Stimulated activated CD4-positive, alpha-beta T cell treated with anti-CD3 and anti-CD28 coated beads, TNF-alpha, amount 100 ng/mL, for 24 hours (primary cell): Measurements from ENCODE around the gene ATG101.
"Not testable (repeated sequence)": the region's sequence is repeated elsewhere in the genome, so short reads cannot be mapped to it uniquely, and the experiment has no call there.

Source experiments
- DNase-seq, 3 experiments: peaks; one replicate each; pipeline ENCODE4 v3.0.0-alpha.2; 2020; ENCODE audit warnings: low read depth in 3 of 3

ATG101 gene

GRCh38 chr12:52097045-52097666, 27.4 kb downstream of the ATG101 start:
- no peak for DNase-seq

DNA sequence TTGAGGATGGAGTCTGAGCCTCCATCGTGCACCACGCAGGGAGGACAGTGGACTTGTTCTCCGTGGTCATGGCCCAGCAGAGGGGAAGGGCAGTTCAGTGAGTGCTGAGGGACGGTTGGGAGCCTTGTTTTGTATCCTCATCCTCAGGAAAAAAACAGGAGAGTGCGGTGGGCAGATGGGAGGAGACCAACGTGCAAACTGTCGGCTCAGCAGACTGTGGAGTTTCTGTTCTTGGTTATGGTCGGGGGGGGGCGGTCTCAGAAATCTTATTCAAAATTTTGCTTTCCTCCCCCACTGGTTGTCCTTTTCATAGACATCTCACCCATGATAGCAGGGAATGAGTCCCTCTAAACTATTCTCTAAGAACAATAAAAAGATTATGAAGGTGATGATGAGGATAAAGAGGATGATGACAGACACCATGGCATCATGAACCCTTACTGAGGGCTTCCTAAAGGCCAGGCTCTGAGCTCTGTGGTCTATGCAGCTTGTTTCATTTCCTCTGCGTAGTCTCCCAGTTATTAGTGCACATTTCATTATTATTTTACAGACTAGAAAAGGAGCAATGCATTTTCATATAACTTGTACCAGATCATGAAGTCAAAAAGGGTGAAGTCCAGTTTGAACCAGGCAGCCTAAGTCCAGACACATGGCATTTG, 34.8 kb downstream of the ATG101 start:
- DNase-seq, result not testable (repeated sequence)

- DNase-seq, result peak; percentile 49 to 66 (median 52)
Observed at GRCh38 chr12:52116222-52117125, 46.7 kb downstream of the ATG101 start.

- DNase-seq, result not testable (repeated sequence)
Observed at GRCh38 chr12:52117806-52118475, 48.2 kb downstream of the ATG101 start.

- DNase-seq, result peak in 1 of 3 experiments; percentile 30
Observed at GRCh38 chr12:52119398-52120254, 49.8 kb downstream of the ATG101 start.

- DNase-seq, result no peak
Observed at GRCh38 chr12:52120951-52121823, 51.4 kb downstream of the ATG101 start.

DNA sequence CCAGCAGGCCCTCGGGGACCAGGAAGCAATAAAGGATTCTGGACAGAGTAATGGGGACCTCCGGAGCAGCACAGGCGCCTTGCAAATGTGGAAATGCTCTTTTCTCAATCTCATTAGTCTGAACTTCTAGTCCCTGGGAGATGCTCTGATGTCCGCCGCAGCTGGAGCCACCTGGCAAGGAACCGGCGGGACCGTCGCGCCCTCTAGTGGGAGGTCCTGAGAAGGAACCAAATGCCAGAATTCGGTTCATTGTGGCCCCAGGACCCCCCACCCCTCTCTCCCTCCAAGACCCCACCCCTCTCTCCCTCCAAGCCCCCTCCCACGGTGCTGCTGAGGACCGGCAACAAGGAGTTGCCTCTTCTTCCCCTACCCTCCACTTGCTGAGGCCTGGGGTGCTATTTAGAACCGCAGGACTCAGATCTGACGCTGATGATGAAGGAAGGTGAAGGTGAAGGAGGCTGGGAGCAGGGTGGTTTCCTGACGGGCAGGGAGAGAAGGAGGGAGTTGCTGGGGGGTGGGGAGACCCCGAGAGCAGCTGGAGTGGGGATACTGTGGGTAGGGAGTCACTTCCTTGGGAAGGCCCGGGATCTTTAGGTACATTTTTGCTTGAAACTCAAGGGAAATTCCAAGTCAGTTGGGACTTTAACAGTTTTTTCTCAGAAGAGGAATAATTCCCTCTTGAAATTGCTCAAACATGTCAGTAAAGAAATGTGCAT, 52.2 kb downstream of the ATG101 start:
- peak; percentile 34 to 62 (median 44) for DNase-seq

- no peak for DNase-seq
Observed at GRCh38 chr12:52122540-52122871, 52.7 kb downstream of the ATG101 start.

GRCh38 chr12:52122904-52123303, 53.1 kb downstream of the ATG101 start:
- no peak for DNase-seq

- DNase-seq, result no peak
Observed at GRCh38 chr12:52123487-52124186, 53.9 kb downstream of the ATG101 start.

DNA sequence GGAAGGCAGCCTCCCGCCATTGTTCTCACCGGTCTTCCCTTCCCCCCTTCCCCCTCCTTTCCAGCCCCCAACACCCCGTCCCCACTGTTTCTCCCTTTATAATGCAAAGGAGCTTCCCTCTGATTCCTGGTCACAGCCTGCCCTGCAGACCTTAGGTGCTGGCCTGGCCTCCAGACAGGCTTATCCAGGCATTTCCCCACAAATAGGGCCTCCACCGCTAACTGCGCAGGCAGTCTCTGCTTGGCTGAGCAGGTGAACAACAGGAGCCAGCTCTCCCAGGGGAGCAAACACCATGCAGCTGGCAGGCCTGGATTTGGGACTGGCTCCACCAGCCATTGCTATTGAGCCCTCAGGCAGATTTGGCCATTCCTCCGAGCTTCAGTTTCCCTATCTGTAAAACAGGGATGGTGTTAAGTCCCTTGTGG, 55.7 kb downstream of the ATG101 start:
- DNase-seq, result no peak

- DNase-seq, result no peak
Observed at GRCh38 chr12:52126050-52126604, 56.3 kb downstream of the ATG101 start.
